ENCODE measurements around the gene CYP27C1.

CYP27C1 gene

DNA sequence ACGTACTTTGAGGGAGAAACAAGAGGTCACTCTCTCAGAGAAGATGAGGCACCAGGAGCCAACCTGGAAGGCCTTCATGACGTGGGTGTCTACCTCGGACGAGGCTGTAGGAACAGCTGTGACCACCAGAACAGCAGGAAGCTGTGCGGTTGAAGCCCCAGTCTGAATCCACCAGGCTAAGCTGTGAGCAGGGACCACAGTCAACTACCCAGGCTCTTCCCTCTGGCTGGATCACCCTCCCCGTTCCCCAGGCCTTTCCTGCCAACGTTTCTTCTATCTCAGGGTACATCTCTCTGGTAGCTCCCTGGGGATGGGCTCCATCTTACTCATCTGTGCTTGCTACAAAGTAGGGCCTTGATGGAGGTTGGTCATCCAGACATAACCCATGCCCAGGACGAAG, 36.8 kb upstream of the CYP27C1 start:
- Histone ChIP-seq H3K27ac (ENCODE audit: low read depth, low read length) (no peak overlapping the region), H3K4me2 (ENCODE audit: low read length) (no peak overlapping the region), H3K27me3 (ENCODE audit: control insufficient read depth, low read length) (no peaks in the 10 kb centered on the region), H3K9me2 (replicated peaks; ENCODE audit: control insufficient read depth, low read length) (no peaks in the 10 kb centered on the region), H4K20me1 (ENCODE audit: control insufficient read depth, insufficient read depth, low read depth, low read length) (no peaks in the 10 kb centered on the region), H3K4me1 (ENCODE audit: control insufficient read depth, low read length) (no peaks in the 10 kb centered on the region), H3K4me3 (ENCODE audit: low read length) (no peak overlapping the region), H3K79me2 (ENCODE audit: control insufficient read depth, low read length) (no peaks in the 10 kb centered on the region), H3F3A (ENCODE audit: control insufficient read depth, insufficient read depth) (no peaks in the 10 kb centered on the region), H3K36me3 (ENCODE audit: control insufficient read depth, low read length) (peaks cover 49% of the 10 kb centered on the region), H3K9me3 (ENCODE audit: control insufficient read depth, insufficient read depth, low read length) (no peaks in the 10 kb centered on the region)
- TF ChIP-seq, protein P1, sequence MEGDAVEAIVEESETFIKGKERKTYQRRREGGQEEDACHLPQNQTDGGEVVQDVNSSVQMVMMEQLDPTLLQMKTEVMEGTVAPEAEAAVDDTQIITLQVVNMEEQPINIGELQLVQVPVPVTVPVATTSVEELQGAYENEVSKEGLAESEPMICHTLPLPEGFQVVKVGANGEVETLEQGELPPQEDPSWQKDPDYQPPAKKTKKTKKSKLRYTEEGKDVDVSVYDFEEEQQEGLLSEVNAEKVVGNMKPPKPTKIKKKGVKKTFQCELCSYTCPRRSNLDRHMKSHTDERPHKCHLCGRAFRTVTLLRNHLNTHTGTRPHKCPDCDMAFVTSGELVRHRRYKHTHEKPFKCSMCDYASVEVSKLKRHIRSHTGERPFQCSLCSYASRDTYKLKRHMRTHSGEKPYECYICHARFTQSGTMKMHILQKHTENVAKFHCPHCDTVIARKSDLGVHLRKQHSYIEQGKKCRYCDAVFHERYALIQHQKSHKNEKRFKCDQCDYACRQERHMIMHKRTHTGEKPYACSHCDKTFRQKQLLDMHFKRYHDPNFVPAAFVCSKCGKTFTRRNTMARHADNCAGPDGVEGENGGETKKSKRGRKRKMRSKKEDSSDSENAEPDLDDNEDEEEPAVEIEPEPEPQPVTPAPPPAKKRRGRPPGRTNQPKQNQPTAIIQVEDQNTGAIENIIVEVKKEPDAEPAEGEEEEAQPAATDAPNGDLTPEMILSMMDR (IDR thresholded peaks at IDR 0.05; ENCODE audit: low read depth, low read length, poor library complexity, severe bottlenecking), result no peak
- no peak for TF ChIP-seq EZH2phosphoT487 (IDR thresholded peaks at IDR 0.05; ENCODE audit: borderline replicate concordance, low read length)

DNA sequence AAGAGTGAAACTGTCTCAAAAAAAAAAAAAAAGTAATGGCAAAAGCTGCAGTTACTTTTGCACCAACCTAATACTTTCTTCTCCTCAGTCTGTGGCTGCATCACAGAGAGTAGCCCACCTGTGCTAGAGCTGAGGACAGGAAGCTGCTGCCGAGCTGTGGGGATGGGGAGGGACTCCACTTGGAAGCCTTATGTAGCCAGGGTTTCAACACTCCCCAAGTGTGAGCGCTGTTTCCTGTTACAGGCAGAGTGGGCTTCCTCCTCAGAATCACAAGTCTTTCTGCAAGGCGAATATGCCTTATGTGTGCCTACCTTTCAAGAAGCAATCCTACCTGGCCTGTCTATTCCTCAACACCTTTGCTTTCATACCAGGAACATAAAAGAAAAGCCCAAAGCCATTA, 36.3 kb upstream of the CYP27C1 start:
- Histone ChIP-seq H3K9me3 (ENCODE audit: control insufficient read depth, insufficient read depth, low read length) (no peaks in the 10 kb centered on the region), H3K36me3 (ENCODE audit: control insufficient read depth, low read length) (peaks cover 47% of the 10 kb centered on the region), H3K4me3 (ENCODE audit: low read length) (no peak overlapping the region), H3K79me2 (ENCODE audit: control insufficient read depth, low read length) (no peaks in the 10 kb centered on the region), H3K27ac (ENCODE audit: low read depth, low read length) (no peak overlapping the region), H3K4me2 (ENCODE audit: low read length) (no peak overlapping the region), H4K20me1 (ENCODE audit: control insufficient read depth, insufficient read depth, low read depth, low read length) (no peaks in the 10 kb centered on the region), H3K4me1 (ENCODE audit: control insufficient read depth, low read length) (no peaks in the 10 kb centered on the region), H3K27me3 (ENCODE audit: control insufficient read depth, low read length) (no peaks in the 10 kb centered on the region), H3K9me2 (replicated peaks; ENCODE audit: control insufficient read depth, low read length) (no peaks in the 10 kb centered on the region), H3F3A (ENCODE audit: control insufficient read depth, insufficient read depth) (no peaks in the 10 kb centered on the region)
- no peak for TF ChIP-seq EZH2phosphoT487 (IDR thresholded peaks at IDR 0.05; ENCODE audit: borderline replicate concordance, low read length)
- TF ChIP-seq, protein P1 (IDR thresholded peaks at IDR 0.05; ENCODE audit: low read depth, low read length, poor library complexity, severe bottlenecking), result no peak

DNA sequence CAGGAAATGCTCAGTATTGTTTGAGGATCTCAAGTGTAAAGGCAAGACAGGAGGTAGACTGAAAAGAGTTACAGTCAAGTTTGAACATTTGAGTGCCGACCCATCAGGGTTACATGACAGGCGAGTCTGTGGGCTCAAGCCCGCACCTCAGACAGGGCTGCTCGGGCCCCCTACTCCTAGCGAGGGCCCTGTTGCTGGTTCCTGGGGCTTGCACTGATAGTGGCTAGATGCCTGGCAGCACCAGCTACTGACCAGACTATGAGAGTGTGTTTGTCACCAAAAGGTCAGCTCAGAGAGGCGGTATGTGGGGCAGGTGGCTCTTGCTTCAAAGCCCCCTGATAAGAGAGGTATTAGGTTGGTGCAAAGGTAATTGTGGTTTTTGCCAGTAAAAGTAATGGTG, 35.6 kb upstream of the CYP27C1 start:
- Histone ChIP-seq H3K4me1 (ENCODE audit: control insufficient read depth, low read length) (no peaks in the 10 kb centered on the region), H3K9me2 (replicated peaks; ENCODE audit: control insufficient read depth, low read length) (no peaks in the 10 kb centered on the region), H3K36me3 (ENCODE audit: control insufficient read depth, low read length) (peaks cover 41% of the 10 kb centered on the region), H4K20me1 (ENCODE audit: control insufficient read depth, insufficient read depth, low read depth, low read length) (no peaks in the 10 kb centered on the region), H3K9me3 (ENCODE audit: control insufficient read depth, insufficient read depth, low read length) (no peaks in the 10 kb centered on the region), H3K27me3 (ENCODE audit: control insufficient read depth, low read length) (no peaks in the 10 kb centered on the region), H3K79me2 (ENCODE audit: control insufficient read depth, low read length) (no peaks in the 10 kb centered on the region), H3F3A (ENCODE audit: control insufficient read depth, insufficient read depth) (no peaks in the 10 kb centered on the region), H3K4me2 (ENCODE audit: low read length) (no peak overlapping the region), H3K27ac (ENCODE audit: low read depth, low read length) (no peak overlapping the region), H3K4me3 (ENCODE audit: low read length) (no peak overlapping the region)
- TF ChIP-seq, protein P1 (IDR thresholded peaks at IDR 0.05; ENCODE audit: low read depth, low read length, poor library complexity, severe bottlenecking), result no peak
- no peak for TF ChIP-seq EZH2phosphoT487 (IDR thresholded peaks at IDR 0.05; ENCODE audit: borderline replicate concordance, low read length)

DNA sequence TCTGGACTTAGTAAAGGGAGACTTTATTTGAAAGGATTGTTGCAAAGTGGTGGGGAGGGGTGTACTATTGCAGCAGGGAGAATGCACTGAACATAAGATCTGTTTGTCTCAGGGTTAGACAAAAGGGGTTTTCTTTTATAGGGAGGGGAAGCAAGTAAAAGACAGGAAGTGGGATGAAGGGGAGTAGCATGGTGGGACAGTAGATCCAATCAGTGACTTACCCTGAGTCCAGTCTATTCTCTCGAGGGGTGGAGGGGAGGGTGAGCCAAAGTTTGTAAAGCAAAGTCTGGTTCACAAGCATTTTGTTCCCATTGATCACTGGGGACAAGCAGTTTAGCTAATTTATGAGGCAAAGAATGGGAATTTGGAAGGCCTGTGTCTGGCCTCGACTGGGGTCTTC, 35.0 kb upstream of the CYP27C1 start:
- no peak for TF ChIP-seq EZH2phosphoT487 (IDR thresholded peaks at IDR 0.05; ENCODE audit: borderline replicate concordance, low read length)
- TF ChIP-seq, protein P1 (IDR thresholded peaks at IDR 0.05; ENCODE audit: low read depth, low read length, poor library complexity, severe bottlenecking), result no peak
- Histone ChIP-seq H3K4me3 (ENCODE audit: low read length) (no peak overlapping the region), H4K20me1 (ENCODE audit: control insufficient read depth, insufficient read depth, low read depth, low read length) (no peaks in the 10 kb centered on the region), H3K9me2 (replicated peaks; ENCODE audit: control insufficient read depth, low read length) (no peaks in the 10 kb centered on the region), H3K27me3 (ENCODE audit: control insufficient read depth, low read length) (no peaks in the 10 kb centered on the region), H3F3A (ENCODE audit: control insufficient read depth, insufficient read depth) (no peaks in the 10 kb centered on the region), H3K4me2 (ENCODE audit: low read length) (no peak overlapping the region), H3K9me3 (ENCODE audit: control insufficient read depth, insufficient read depth, low read length) (no peaks in the 10 kb centered on the region), H3K4me1 (ENCODE audit: control insufficient read depth, low read length) (no peaks in the 10 kb centered on the region), H3K27ac (ENCODE audit: low read depth, low read length) (no peak overlapping the region), H3K79me2 (ENCODE audit: control insufficient read depth, low read length) (no peaks in the 10 kb centered on the region), H3K36me3 (ENCODE audit: control insufficient read depth, low read length) (peaks cover 35% of the 10 kb centered on the region)
